Fibroblast of mammary gland (primary cell): ENCODE data around the gene VIPR1.

Experiments
- DNase-seq: peaks from one replicate; pipeline ENCODE4 v3.0.0-alpha.2; 2010; ENCODE audit warnings: low read depth
- H3K4me3 ChIP-seq: 2 replicates; pipeline ENCODE4 v1.5.1; 2011; ENCODE audit warnings: low read depth, mild to moderate bottlenecking, low read length, moderate library complexity; ENCODE audit not compliant: control insufficient read depth
- TF ChIP-seq, protein P1 (sequence below): conservative IDR thresholded peaks from 2 replicates; pipeline ENCODE4 v1.5.1; 2011; ENCODE audit warnings: low read depth, low read length, inconsistent platforms; ENCODE audit not compliant: control insufficient read depth, insufficient read depth

The VIPR1 gene

DNA sequence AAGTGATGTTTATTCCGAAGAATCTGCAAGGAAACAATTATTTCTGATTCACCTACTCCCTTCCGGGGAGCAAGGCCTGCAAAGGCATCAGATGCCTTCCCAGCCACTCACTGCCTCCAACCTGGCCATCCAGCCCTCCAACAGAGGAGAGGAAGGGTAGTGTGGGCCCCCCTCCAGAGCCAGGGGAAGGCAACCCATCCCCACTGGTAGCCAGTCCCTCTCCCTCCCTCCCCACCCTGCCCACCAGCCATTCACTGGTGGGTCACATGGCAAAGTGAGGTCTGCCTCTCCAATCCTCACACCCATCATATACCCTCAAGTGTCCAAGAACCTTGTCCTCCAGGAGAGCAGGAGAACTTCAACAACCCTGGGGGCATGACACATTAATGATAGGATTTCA, 2.4 kb upstream of the VIPR1 start:
- no peak overlapping the region for H3K4me3 ChIP-seq
- DNase-seq: no peak
- TF ChIP-seq, protein P1, sequence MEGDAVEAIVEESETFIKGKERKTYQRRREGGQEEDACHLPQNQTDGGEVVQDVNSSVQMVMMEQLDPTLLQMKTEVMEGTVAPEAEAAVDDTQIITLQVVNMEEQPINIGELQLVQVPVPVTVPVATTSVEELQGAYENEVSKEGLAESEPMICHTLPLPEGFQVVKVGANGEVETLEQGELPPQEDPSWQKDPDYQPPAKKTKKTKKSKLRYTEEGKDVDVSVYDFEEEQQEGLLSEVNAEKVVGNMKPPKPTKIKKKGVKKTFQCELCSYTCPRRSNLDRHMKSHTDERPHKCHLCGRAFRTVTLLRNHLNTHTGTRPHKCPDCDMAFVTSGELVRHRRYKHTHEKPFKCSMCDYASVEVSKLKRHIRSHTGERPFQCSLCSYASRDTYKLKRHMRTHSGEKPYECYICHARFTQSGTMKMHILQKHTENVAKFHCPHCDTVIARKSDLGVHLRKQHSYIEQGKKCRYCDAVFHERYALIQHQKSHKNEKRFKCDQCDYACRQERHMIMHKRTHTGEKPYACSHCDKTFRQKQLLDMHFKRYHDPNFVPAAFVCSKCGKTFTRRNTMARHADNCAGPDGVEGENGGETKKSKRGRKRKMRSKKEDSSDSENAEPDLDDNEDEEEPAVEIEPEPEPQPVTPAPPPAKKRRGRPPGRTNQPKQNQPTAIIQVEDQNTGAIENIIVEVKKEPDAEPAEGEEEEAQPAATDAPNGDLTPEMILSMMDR: no peak

DNA sequence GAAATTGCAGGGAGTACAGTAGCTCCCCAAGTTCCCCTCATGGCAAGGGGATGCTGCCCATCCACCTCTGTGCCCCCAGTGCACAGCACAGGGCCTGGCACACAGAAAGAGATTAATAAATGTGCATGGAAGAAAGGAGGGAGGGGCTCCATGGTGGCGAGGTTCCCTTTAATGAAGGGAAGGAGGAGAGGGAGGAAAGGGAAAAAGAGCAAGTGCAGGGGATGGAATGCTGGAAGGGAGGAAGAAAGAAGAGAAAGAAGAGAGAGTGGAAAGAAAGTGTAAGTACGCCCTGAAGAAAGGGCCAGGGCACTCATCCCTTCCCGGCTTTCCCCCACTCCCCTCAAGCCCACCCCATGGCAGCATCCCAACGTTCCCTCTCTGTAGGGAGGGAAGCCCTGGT, 1.5 kb upstream of the VIPR1 start:
- no peak overlapping the region for H3K4me3 ChIP-seq
- no peak for DNase-seq

DNA sequence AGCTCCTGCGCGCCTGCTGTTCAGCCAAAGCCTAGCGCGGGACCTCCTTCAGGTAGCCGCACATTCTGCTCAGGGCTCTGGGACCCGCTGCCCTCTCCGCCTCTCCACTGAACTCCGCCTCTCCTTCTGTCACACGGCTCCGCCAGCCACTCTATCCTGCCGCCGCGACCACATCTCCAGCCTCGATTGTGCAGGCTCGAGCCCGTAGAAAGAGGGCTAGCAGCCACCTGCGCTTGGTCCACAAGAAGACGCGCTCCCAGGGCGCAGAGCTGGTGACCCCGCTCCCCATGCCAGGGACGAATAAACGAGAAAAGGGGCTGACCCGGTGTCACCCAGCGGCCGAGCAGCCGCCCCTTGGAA, 1.1 kb upstream of the VIPR1 start:
- TF ChIP-seq, protein P1: no peak
- H3K4me3 ChIP-seq: no peak overlapping the region
- DNase-seq: no peak

More for the DNA sequence above, 1.5 kb upstream of the VIPR1 start:
- TF ChIP-seq, protein P1: no peak

DNA sequence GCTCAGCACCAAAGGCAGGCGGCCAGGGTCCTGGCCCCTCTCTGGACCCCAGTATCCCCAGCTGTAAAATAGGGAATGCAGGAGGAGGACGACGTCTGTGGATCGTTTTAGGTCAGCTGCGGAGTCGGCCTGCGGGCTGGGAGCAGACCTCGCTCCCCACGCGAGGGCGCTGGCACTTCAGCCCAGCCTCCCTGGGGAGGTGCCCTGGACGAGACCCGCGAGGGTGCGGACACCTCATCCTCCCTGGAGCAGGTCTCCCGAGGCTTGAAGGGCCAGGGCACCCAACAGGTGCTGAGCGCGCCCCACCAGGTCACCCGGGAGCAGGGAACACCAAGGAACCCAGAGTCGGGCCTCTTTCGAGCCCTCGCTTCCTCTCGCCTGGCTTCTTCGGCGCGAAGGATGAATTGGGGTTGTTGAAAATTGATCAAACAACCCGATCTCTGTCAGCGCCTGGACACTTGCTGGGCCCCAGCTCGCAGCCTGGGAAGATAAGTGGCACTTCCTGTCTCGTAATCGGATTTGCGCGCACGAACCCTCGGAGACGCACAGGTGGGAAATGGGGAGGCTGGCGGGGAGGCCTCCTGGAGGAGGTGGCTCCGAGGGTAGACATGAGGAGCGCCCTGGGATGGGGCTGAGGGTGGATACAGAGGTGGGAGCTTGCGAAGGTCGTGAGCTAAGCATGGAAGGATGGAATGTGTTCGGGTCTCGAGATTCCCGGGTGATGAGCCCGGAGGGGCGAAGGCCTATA, 588 bp upstream of the VIPR1 start:
- DNase-seq: peak; percentile 21
- H3K4me3 ChIP-seq: no peak overlapping the region
- TF ChIP-seq, protein P1: peak; percentile 30

DNA sequence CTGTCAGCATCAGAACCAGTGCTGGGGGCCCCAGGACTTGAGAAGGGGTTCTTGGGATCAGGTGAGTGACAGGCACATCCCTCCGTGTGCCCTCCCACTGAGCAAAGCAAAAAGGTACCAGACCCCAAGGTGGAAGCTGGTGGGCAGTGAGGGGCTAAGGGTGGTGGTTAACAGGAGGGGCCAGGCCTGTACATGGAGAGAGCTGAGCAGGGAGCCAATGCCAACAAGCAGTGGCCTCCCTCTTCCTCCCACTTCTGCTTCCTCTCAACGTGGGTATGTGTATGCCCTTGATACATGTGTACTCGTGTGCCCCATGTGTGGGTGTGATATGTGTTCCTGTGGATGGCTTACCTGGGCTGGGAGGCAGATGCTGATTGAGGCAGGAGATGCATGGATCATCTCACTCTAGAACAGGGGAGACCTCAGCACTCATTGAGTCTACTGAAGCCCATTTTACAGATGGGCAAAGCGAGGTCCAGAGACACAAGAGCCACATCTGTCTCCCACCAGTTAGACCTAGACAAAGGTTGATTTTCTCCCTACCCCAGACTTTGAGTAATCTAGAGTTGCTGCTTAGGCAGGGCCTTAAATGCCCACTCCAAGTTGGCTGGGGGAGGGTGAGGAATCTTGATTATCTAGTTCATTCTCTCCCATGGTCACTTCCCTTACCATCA, 945 bp downstream of the VIPR1 start:
- TF ChIP-seq, protein P1: no peak
- DNase-seq: no peak
- H3K4me3 ChIP-seq: no peak overlapping the region

DNA sequence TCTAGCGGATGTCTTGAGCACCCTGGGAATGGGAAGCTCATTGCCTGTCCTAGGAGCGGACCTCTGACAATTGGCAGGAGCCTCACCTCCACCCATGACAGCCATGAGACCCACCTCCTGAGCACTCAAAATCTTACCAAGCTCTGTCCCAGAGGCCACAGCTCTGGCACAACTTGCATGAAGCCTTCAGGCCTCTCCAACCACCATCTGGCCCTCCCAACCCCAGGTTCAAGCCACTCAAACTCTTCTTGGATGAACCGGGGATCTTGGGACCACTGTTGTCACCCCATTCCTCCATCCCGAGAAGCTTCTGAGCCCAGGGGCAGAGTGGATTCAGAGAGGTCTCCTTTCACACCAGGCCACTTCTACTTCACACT, 1.5 kb downstream of the VIPR1 start:
- DNase-seq: no peak
- H3K4me3 ChIP-seq: no peak overlapping the region
- TF ChIP-seq, protein P1: no peak
